PC-9 (cell line): ENCODE data around the gene GMEB2.

ENCODE experiments used
- CTCF ChIP-seq: fragments of 200-600 bp; sonication (generic); conservative IDR thresholded peaks from 2 replicates; pipeline ENCODE4 v1.6.1; 2017; ENCODE audit warnings: mixed run types, antibody characterized with exemption, mild to moderate bottlenecking, moderate library complexity
- EZH2 ChIP-seq: fragments of 200-600 bp; sonication (generic); IDR thresholded peaks from 2 replicates; pipeline ENCODE4 v1.8.0; 2017; ENCODE audit warnings: antibody characterized with exemption, low read depth

DNA sequence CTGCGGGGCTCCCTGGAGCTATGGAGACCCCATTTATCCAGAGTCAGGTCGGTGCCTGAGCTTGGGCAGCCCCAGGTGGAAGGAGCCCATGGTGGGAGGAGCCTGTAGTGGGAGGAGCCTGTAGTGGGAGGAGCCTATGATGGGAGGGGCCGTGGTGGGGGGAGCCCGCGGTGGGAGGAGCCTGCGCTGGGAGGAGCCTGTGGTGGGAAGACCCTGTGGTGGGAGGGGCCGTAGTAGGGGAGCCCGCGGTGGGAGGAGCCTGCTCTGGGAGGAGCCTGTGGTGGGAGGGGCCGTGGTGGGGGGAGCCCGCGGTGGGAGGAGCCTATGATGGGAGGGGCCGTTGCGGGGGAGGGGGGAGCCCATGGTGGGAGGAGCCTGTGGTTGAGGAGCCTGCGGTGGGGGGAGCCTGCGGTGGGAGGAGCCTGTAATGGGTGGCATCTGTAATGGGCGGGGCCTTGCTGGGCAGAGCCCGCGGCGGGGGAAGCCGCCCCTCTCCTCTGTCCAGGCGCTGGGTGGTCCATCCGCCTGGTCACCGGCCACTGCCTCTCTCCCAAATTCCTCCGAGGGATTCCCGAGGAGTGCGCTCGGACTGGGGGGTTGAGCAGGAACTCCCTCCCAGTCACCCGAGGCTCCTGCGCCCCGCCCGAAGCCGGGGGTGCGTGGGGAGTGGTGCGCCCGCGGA, 73.5 kb downstream of the GMEB2 start:
- no peak for TF ChIP-seq CTCF
- TF ChIP-seq EZH2 = no peak
